NCI-H187 treated with DMSO at 0.1 percent for 48 hours (cell line): Measurements from ENCODE around the gene UBE2E1.
"Not testable (repeated sequence)": the region's sequence is repeated elsewhere in the genome, so short reads cannot be mapped to it uniquely, and the experiment has no call there.

Experiments used
- DNase-seq: peaks from one replicate; lab custom pipeline; 2025; lab: John Stamatoyannopoulos, UW

Gene UBE2E1

GRCh38 chr3:23916886-23917678, 111.3 kb downstream of the UBE2E1 start, which contains the start of the genes NKIRAS1 and RPL15:
NKIRAS1 (minus strand) TSS chr3:23916990; CDS start chr3:23910904, 6,086 bp downstream.
RPL15 (plus strand) TSS chr3:23917132; CDS start chr3:23917860, 728 bp downstream.
- DNase-seq: peak; percentile 63

- not testable (repeated sequence) for DNase-seq
Observed at GRCh38 chr3:23917679-23918303, 112.0 kb downstream of the UBE2E1 start.

DNA sequence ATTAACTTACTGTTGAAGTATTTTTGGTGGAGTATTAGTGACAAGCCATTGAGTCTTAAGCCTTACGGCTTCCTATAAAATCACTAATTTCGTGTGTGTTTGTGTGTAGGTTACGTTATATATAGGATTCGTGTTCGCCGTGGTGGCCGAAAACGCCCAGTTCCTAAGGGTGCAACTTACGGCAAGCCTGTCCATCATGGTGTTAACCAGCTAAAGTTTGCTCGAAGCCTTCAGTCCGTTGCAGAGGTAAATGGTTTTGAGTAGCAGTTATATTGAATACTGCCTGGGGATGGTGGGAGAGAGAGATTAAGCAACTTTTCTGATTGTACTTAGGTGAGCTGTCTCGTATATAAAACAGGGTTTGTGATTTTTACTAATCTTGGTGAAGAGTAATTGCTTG, 112.6 kb downstream of the UBE2E1 start:
- not testable (repeated sequence) for DNase-seq

- no peak for DNase-seq
Observed at GRCh38 chr3:23919628-23920027, 113.9 kb downstream of the UBE2E1 start.

DNA sequence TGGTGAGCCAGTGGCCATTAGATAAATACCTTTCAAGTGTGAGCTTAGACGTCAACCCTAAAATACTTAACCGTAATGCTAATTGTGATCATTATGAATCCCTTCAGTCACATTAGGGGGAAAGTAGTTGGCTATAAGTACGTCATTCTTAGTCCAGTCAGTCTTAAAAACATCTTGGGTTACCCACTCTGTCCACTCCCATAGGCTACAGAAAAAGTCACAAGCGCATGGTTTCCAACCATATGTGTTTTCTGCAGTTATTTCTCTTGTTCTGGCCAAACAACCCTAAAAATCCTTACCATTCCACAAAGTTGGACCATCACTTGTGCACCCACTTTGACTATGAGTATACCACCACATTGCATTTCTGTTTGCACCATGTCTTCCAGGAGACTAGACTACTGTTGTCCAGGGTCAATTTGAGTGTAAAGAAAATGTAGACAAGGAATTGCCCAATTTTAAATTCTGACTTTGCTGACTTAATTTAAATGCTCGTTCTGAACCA, 114.4 kb downstream of the UBE2E1 start:
- DNase-seq: no peak

- DNase-seq: no peak
Observed at GRCh38 chr3:23921052-23921511, 115.3 kb downstream of the UBE2E1 start.

- no peak for DNase-seq
Observed at GRCh38 chr3:23923786-23924185, 118.0 kb downstream of the UBE2E1 start.

DNA sequence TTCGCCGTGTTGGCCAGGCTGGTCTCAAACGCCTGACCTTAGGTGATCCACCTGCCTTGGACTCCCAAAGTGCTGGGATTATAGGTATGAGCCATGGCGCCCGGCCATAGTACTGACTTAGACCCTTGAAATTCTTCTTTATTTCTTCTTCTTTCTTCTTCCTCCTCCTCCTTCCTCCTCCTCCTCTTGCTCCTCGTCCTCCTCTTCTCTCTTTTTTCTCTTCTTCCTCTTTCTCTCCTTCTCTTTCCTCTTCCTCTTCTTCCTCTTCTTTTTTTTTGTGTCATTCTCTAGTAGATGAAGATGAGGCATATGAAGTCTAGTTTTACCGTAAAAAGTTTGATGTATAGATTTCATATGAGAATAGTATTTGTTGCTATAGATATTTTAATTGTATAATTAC, 120.5 kb downstream of the UBE2E1 start:
- DNase-seq: no peak

- no peak for DNase-seq
Observed at GRCh38 chr3:23926736-23927135, 121.0 kb downstream of the UBE2E1 start.

DNA sequence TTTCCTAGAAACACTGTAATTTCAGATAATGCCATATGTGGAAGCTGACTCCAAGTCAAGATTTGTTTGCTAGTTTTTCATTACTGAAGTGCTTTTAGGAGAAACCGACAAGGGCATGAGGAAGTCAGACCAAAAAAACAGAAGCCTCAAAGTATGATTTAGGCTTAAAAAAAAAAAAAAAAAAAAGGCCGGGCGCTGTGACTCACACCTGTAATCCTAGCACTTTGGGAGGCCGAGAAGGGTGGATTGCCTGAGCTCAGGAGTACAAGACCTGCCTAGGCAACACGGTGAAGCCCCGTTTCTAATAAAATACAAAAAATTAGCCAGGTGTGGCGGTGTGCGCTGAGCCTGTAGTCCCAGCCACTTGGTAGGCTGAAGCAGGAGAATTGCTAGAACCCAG, 122.8 kb downstream of the UBE2E1 start:
- no peak for DNase-seq

- DNase-seq: no peak
Observed at GRCh38 chr3:23931597-23931996, 125.8 kb downstream of the UBE2E1 start.

DNA sequence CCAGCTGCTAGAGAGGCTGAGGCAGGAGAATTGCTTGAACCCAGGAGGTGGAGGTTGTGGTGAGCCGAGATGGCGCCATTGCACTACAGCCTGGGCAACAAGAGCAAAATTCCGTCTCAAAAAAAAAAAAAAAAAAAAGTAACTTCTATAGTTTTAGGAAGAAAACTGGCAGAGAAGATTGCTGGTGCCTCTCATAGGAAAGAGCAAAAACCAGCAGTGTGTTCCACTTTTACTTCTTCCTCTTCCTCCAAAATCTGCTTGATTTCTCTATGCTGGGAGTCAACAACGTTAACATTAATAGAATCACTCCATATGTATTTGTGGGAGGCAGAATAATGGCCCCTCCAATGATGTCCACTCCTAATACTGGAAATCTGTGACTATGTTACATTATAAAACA, 126.8 kb downstream of the UBE2E1 start:
- no peak for DNase-seq

DNA sequence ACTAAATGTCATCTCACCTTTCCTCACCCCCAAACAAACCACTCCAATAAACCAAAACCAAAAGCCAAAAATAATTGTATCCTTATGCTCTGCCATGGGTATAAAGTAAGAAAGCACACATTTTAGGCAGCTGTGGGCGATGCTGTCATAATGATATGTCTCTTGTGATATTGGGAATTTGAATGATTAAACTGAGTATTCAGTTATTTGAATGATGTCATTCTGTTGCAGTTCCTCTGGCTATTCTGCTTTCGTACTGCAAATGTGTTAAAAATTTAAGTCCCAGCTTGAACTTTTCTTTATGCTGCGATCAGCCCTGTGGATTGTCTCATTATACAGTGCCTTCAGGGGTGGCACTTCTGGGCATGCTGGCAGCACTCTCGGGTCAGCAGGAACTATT, 128.5 kb downstream of the UBE2E1 start:
- DNase-seq: no peak

- no peak for DNase-seq
Observed at GRCh38 chr3:23937296-23937695, 131.5 kb downstream of the UBE2E1 start.

DNA sequence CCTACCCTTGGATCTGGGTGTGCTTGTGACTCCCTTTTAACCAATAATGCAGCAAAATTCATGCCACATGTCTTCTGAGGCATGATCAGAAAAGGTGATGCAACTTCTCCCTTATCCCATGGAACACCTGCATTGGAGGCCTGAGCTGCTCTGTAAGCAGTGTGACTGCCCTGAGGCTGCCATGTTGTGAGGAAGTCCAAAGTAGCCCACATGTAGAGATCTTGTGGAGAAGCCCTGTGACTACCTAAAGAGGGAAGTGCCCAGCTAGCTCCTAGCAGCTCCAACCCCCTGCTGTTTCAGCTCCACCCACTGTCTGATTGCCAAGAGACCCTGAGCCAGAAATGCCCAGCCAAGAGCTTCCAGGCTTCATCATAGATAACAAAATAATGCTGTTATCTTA, 132.9 kb downstream of the UBE2E1 start:
- DNase-seq: no peak

- DNase-seq: no peak
Observed at GRCh38 chr3:23940775-23941174, 135.0 kb downstream of the UBE2E1 start.
